PC-3 (cell line): ENCODE results near the gene TCAF1.
"Not testable (repeated sequence)": the region's sequence is repeated elsewhere in the genome, so short reads cannot be mapped to it uniquely, and the experiment has no call there.

Source experiments
- CTCF ChIP-seq: fragments of 300-600 bp; sonication (generic); conservative IDR thresholded peaks from 2 replicates; pipeline ENCODE4 v1.5.1; 2017; ENCODE audit warnings: antibody characterized with exemption, low read depth, mild to moderate bottlenecking, low read length
- EZH2 ChIP-seq: fragments of 300-600 bp; sonication (generic); IDR thresholded peaks from one replicate; pipeline ENCODE4 v1.6.1; 2017; ENCODE audit warnings: antibody characterized with exemption, mild to moderate bottlenecking, low read length; ENCODE audit not compliant: unreplicated experiment

GRCh38 chr7:143824295-143825135 is 77.5 kb downstream of the TCAF1 start:
- TF ChIP-seq CTCF, EZH2: not testable (repeated sequence)
